Liver (tissue), 9 donors: Measurements from ENCODE around the gene RAB4A. TPM values are rescaled to one million over a fixed set of nuclear protein-coding genes. Genes with fewer than 3 reads are reported as not detected.

ENCODE experiments used
- DNase-seq: peaks from one replicate; pipeline ENCODE4 v3.0.0-alpha.2; 2017; ENCODE audit warnings: low spot score
- H3K27ac ChIP-seq, 2 donors: one replicate each; pipeline ENCODE4 v1.7.0; 2013; ENCODE audit warnings: inconsistent platforms in 2 of 2, low read length in 2 of 2, control low read depth in 1 of 2, low read depth in 1 of 2, mild to moderate bottlenecking in 1 of 2
- H3K27me3 ChIP-seq, 4 donors: one replicate each; pipeline versions ENCODE4 v1.6.1 to v1.7.0; 2013; ENCODE audit warnings: low read length in 3 of 4, inconsistent platforms in 1 of 4, mild to moderate bottlenecking in 1 of 4, moderate library complexity in 1 of 4; ENCODE audit not compliant: control insufficient read depth in 4 of 4, insufficient read depth in 4 of 4
- H3K36me3 ChIP-seq, 4 donors: one replicate each; pipeline versions ENCODE4 v1.6.1 to v1.7.0; 2013; ENCODE audit warnings: low read length in 3 of 4, mild to moderate bottlenecking in 3 of 4, low read depth in 1 of 4, moderate library complexity in 1 of 4; ENCODE audit not compliant: control insufficient read depth in 4 of 4, insufficient read depth in 3 of 4
- H3K4me1 ChIP-seq, 4 donors: one replicate each; pipeline versions ENCODE4 v1.6.1 to v1.7.0; 2013; ENCODE audit warnings: low read length in 3 of 4, mild to moderate bottlenecking in 3 of 4, moderate library complexity in 1 of 4; ENCODE audit not compliant: control insufficient read depth in 4 of 4, insufficient read depth in 4 of 4
- H3K4me3 ChIP-seq, 3 donors: one replicate each; pipeline versions ENCODE4 v1.6.1 to v1.7.0; 2013; ENCODE audit warnings: low read length in 3 of 3, control low read depth in 1 of 3, low read depth in 1 of 3, mild to moderate bottlenecking in 1 of 3
- H3K9ac ChIP-seq, 2 donors: one replicate each; pipeline ENCODE4 v1.7.0; 2013; ENCODE audit warnings: low read length in 2 of 2, mild to moderate bottlenecking in 2 of 2, moderate library complexity in 2 of 2, control low read depth in 1 of 2, low read depth in 1 of 2
- H3K9me3 ChIP-seq, 4 donors: one replicate each; pipeline versions ENCODE4 v1.6.1 to v1.7.0; 2013; ENCODE audit warnings: low read length in 3 of 4; ENCODE audit not compliant: control insufficient read depth in 4 of 4
- ATF3 ChIP-seq: IDR thresholded peaks from 2 replicates; pipeline ENCODE4 v1.6.1; 2016; ENCODE audit warnings: antibody characterized with exemption
- CTCF ChIP-seq: fragments of 150-350 bp; IDR thresholded peaks from 2 replicates; pipeline ENCODE4 v1.5.1; 2017; ENCODE audit warnings: improper control_type of control experiment, low read depth, low read length; ENCODE audit not compliant: missing input control
- EGR1 ChIP-seq, 2 donors: IDR thresholded peaks; 2 replicates each; pipeline ENCODE4 v1.6.1; 2016 to 2018; ENCODE audit warnings: antibody characterized with exemption in 2 of 2, low read depth in 2 of 2
- FOXA1 ChIP-seq: IDR thresholded peaks from 2 replicates; pipeline ENCODE4 v1.6.1; 2016; ENCODE audit warnings: antibody characterized with exemption
- FOXA2 ChIP-seq: IDR thresholded peaks from 2 replicates; pipeline ENCODE4 v1.6.1; 2016; ENCODE audit warnings: antibody characterized with exemption
- GABPA ChIP-seq, 2 donors: IDR thresholded peaks in 1 of 2; conservative IDR thresholded peaks in 1 of 2; 2 replicates each; pipeline ENCODE4 v1.6.1; 2016; ENCODE audit warnings: antibody characterized with exemption in 2 of 2, mild to moderate bottlenecking in 1 of 2, moderate library complexity in 1 of 2
- HNF4A ChIP-seq, 2 donors: conservative IDR thresholded peaks; 2 replicates each; pipeline ENCODE4 v1.6.1; 2016; ENCODE audit warnings: antibody characterized with exemption in 2 of 2, mild to moderate bottlenecking in 2 of 2
- HNF4G ChIP-seq: IDR thresholded peaks from 2 replicates; pipeline ENCODE4 v1.6.1; 2016; ENCODE audit warnings: antibody characterized with exemption
- MAX ChIP-seq: IDR thresholded peaks from 2 replicates; pipeline ENCODE4 v1.6.1; 2016; ENCODE audit warnings: antibody characterized with exemption
- NR2F2 ChIP-seq: IDR thresholded peaks from 2 replicates; pipeline ENCODE4 v1.6.1; 2016; ENCODE audit warnings: antibody characterized with exemption
- RAD21 ChIP-seq, 2 donors: IDR thresholded peaks; 2 replicates each; pipeline ENCODE4 v1.6.1; 2016; ENCODE audit warnings: antibody characterized with exemption in 2 of 2, mild to moderate bottlenecking in 2 of 2
- REST ChIP-seq: IDR thresholded peaks from 2 replicates; pipeline ENCODE4 v1.6.1; 2016; ENCODE audit warnings: antibody characterized with exemption, mild to moderate bottlenecking
- SP1 ChIP-seq: IDR thresholded peaks from 2 replicates; pipeline ENCODE4 v1.6.1; 2018; ENCODE audit warnings: antibody characterized with exemption, mild to moderate bottlenecking
- TAF1 ChIP-seq: conservative IDR thresholded peaks from 2 replicates; pipeline ENCODE4 v1.6.1; 2016; ENCODE audit warnings: antibody characterized with exemption, mild to moderate bottlenecking
- YY1 ChIP-seq: IDR thresholded peaks from 2 replicates; pipeline ENCODE4 v1.6.1; 2016; ENCODE audit warnings: antibody characterized with exemption, mild to moderate bottlenecking
- ZBTB33 ChIP-seq: IDR thresholded peaks from 2 replicates; pipeline ENCODE4 v1.6.1; 2016; ENCODE audit warnings: antibody characterized with exemption
- WGBS: extraction: QIAGEN DNeasy Blood & Tissue Kit; methylation state at CpG from one replicate; pipeline ENCODE4 v1.1.7; 2013; 5-methylcytosine and 5-hydroxymethylcytosine counted together
- polyA plus RNA-seq, 2 donors: library from polyadenylated mRNA; stranded (reverse) in 1 of 2; unstranded in 1 of 2; fragments of 200-250 nt in 1 of 2; fragments of >200 nt in 1 of 2; fragmentation: Nextera tagmentation in 1 of 2; extraction: Ambion mirVana in 1 of 2; gene quantifications; one replicate each; pipeline versions ENCODE4 v1.2.1 to v1.2.3, GENCODE V29; 2013 to 2015
- total RNA-seq, 2 donors: library from RNA; depleted of rRNA; stranded (reverse); fragments of >200 nt; gene quantifications; one replicate each; pipeline ENCODE4 v1.2.3, GENCODE V29; 2014
- donor health status: healthy.
- donor health status: healthy.
- donor health status: healthy.
- donor health status: healthy.
- donor health status: healthy.

The RAB4A gene
- total and polyA plus RNA-seq, 4 donors: 16.5 to 51.9 (median 29.5) TPM

GRCh38 chr1:229284887-229285286, 14.0 kb downstream of the RAB4A start:
- H3K9me3 ChIP-seq: no peaks in the 10 kb centered on the region
- no peak for DNase-seq
- no peak overlapping the region for H3K9ac ChIP-seq
- H3K27ac ChIP-seq: no peak overlapping the region
- H3K36me3 ChIP-seq: peaks cover 0 to 5% (median 5%) of the 10 kb centered on the region in 4 donors
- 59% methylated on average over 3 of the region's 3 CpGs for WGBS
- TF ChIP-seq FOXA2: no peak
- TF ChIP-seq SP1: no peak
- no peak for TF ChIP-seq HNF4A (conservative IDR thresholded peaks at IDR 0.05)
- no peak for TF ChIP-seq NR2F2
- no peak for TF ChIP-seq CTCF
- no peak for TF ChIP-seq RAD21 (IDR thresholded peaks at IDR 0.05)
- H3K4me1 ChIP-seq: peaks cover 0 to 24% (median 17%) of the 10 kb centered on the region in 4 donors
- H3K27me3 ChIP-seq: no peaks in the 10 kb centered on the region
- H3K4me3 ChIP-seq: no peak overlapping the region

- Histone ChIP-seq H3K27me3 (no peaks in the 10 kb centered on the region), H3K4me3 (no peak overlapping the region), H3K36me3 (peaks cover 0 to 8% (median 6%) of the 10 kb centered on the region in 4 donors), H3K4me1 (peaks cover 0 to 24% (median 17%) of the 10 kb centered on the region in 4 donors), H3K9me3 (no peaks in the 10 kb centered on the region), H3K27ac (no peak overlapping the region), H3K9ac (no peak overlapping the region)
- WGBS: 88% methylated on average over 2 of the region's 2 CpGs
- TF ChIP-seq YY1 (no peak), HNF4G (no peak), REST (no peak), GABPA (IDR thresholded peaks at IDR 0.05 in 1 of 2, conservative IDR thresholded peaks at IDR 0.05 in 1 of 2) (no peak), MAX (no peak), RAD21 (IDR thresholded peaks at IDR 0.05) (no peak), SP1 (no peak), TAF1 (no peak), HNF4A (conservative IDR thresholded peaks at IDR 0.05) (no peak), NR2F2 (no peak), EGR1 (IDR thresholded peaks at IDR 0.05; ENCODE audit: low read depth in 2 of 2) (no peak), ATF3 (no peak), FOXA1 (no peak), ZBTB33 (no peak), CTCF (no peak)
- DNase-seq: no peak
Measured at GRCh38 chr1:229285440-229285839, 14.5 kb downstream of the RAB4A start.
